Kidney glomerular epithelial cell (primary cell): ENCODE measurements around the gene PTGER3.
"Not testable (repeated sequence)": the region's sequence is repeated elsewhere in the genome, so short reads cannot be mapped to it uniquely, and the experiment has no call there.

Experiments used
- DNase-seq: peaks from one replicate; lab custom pipeline; 2025; lab: John Stamatoyannopoulos, UW

PTGER3 gene

DNA sequence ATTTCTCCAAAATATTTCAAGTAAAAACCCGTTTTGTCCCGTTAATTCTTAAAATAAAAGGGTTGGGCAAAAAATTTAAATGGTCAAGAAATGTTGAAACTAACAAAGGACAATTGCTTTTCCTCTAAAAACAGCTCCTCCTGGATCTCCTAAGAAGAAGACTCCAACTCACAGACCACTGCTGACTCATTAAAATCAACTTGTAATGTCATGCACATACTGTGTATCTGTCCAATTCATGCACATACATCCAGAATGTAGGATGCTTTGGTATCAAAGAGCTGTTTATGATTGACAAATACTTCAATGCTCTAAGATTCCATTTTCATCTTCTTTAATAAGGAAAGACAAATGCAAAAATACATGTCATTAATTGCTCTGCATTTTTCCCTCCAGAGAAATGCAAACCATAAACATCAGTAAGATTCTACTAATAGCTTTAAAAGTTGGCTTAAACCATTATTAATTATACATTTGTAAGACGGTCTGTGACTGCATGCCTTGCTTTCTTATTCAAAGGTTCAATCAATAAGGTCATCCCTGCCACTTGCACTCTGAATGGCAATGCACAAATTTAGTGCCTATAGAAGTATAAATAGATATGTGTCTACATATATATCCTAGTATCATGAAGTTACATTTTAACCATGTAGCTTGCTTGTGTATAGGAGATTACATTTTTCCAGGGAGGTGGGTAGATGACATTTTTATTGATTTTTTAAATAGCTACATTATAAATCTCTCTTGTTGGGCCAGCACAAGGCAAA lies 44.7 kb downstream of the PTGER3 start:
- DNase-seq, result no peak

GRCh38 chr1:71001624-71002023 lies 46.0 kb downstream of the PTGER3 start:
- DNase-seq, result no peak

- DNase-seq, result no peak
Measured at GRCh38 chr1:70997793-70998192, 49.8 kb downstream of the PTGER3 start.

- no peak for DNase-seq
Measured at GRCh38 chr1:70994753-70995268, 52.8 kb downstream of the PTGER3 start.

DNA sequence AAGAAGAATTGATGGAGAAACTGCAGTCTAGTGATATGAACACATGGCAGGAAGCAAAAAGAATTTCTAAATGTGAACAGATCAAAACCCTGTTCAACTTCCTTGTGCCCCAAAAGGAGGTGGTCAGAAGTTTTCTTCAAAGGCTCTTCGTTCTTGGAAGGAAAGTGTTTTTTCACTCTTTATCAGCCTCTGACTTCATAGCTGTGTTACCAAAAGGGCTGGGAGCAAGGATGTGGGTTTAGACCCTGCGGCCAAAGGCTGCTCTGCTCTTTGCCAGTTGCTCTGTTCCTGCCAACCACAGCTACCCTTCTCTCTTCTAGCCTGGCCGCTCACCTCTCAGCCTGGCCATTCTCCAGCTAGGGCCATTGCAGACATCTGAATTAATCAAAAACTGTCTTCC lies 53.8 kb downstream of the PTGER3 start:
- no peak for DNase-seq

- DNase-seq, result no peak
Measured at GRCh38 chr1:70992521-70992920, 55.1 kb downstream of the PTGER3 start.

DNA sequence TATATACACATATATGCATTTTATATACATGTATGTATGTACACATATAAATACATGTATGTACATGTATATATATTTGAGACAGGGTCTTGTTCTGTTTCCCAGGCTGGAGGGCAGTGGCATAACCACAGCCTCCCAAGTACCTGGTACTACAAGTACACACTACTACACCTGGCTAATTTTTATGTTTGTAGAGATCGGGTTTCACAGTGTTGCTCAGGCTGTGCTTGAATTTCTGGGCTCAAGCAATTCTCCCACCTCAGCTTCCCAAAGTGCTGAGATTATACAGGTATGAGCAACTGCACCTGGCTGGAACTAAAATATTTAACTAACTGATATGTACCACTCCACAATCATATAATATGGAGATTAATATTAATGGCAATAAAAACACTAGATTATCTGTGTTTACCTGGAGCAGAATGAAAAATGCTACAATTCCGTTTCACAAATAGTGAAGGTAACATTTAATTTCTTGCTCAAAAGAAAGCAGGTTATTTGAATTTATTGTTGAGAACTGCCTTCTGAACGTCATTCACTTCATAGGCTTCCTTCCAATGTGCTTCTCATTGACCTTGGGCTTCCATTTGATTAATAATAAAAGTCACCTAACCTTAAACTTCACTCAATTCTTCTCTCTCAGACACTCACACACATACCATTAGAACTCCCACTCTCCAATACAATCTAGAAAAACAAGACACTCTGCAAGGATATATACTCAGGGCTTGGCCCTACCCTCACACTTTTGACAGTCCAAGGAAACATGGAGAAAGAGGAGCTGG lies 57.0 kb downstream of the PTGER3 start:
- no peak for DNase-seq

DNA sequence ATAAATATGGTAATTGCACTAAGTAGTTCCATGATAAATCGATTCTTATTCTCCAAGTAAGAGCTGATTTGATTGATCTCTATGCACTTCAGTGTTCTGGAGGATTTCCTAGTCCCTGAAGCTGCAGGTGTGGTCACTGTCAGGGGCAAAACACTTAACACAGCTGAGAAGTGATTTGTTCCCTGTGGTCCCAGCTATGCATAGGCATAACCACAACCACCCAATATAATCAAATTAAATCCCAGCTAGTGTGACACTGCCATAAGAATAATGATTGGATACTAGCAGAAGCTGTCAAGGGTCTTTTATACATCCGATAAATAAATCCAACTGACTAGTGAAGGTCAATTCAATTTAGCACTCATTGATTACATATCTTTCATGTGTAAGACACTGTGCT lies 60.1 kb downstream of the PTGER3 start:
- DNase-seq, result no peak

- DNase-seq, result not testable (repeated sequence)
Measured at GRCh38 chr1:70985776-70986225, 61.8 kb downstream of the PTGER3 start.

DNA sequence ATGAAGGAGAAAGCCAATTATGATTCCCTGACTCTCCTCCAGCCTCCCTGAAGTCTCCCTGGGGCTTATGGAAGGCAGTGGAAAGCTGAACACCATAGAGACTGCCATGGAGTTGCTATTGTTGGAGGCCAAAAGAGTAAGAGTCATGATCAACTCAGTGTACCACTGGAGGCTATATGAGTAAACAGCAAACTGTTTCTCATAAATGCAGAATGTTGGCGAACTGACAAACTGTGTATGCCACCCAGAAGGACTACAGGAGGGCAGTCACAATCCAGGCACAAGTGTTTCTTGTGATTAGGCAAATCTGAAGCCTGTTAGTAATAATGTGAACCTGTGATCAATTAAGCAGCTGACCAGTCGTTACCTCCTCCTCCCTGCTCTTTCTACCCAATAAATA lies 62.3 kb downstream of the PTGER3 start:
- not testable (repeated sequence) for DNase-seq

DNA sequence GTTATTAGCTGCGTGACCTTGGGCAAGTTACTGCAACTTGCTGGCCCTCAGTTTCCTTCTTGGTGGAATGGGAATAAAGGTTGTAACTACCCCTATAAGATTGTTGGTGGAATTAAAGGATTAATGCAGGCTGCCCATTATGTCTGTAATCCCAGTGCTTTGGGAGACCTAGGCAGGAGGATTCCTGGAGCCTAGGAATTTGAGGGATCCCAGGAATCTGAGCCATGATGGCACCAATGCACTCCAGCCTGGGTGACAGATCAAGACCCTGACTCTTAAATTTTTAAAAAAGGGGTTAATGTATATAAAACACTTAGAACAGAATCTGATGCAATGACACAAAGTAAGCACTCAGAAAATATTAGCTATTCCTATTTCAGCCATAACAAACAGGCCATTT lies 67.3 kb downstream of the PTGER3 start:
- no peak for DNase-seq

GRCh38 chr1:70979881-70980280 lies 67.7 kb downstream of the PTGER3 start:
- no peak for DNase-seq

- no peak for DNase-seq
Measured at GRCh38 chr1:70979313-70979712, 68.3 kb downstream of the PTGER3 start.

GRCh38 chr1:70978623-70979022 lies 69.0 kb downstream of the PTGER3 start:
- no peak for DNase-seq

DNA sequence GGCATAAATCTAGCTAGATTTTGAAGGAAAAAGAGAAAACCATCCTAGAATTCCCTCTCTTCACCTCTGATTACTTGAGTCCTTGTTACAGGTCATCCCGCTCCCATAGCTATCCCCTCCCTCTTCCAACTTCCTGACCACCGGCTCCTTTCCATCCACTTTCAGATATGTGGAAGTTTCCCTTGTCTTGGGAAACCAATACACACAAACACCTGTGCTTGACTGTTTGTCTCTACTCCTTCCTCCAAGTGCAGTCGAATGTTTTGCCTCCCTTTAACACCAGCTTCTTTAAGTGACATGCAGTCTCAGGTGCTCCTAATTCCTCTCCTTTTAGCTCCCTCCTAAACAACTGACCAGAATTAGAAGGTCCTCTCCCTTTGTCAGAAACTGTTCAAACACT lies 70.0 kb downstream of the PTGER3 start:
- DNase-seq, result no peak

DNA sequence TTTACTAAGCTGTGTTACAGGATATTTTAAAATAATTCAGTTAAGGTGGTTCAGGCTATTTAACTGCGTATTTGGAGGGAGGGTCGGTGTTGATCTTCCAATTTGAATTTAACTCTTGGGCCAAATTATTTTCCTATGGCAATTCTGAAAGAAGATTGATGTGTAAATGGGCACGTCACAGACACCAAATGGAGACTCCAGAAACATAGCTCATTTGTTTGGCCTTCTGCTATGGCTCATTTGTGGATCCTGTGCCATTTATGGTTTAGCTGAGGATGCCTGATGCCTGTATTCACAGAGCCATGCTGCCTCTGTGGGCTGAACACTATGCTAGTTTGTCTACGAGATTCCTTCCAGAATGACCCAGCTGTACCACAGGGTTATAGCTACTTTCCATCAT lies 70.6 kb downstream of the PTGER3 start:
- DNase-seq, result no peak

DNA sequence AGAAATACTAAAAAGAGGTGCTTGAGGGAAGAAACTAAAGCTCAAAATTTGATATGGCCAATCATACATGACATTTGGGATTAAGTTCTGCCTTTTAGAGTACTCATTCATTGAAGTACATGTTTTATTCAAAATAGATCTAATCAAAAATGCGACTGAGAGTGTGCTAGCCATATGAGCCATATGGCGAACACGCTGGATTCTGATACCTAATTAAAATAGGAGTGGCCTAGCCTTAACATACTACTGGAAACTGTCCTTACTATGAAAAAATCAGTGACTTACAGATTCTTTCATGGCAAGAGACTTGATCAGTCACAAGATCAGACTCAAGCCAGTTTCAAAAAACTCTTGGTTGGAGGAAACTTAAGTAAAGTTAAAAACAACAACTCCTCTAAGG lies 73.9 kb downstream of the PTGER3 start:
- DNase-seq, result no peak

GRCh38 chr1:70970407-70970806 lies 77.2 kb downstream of the PTGER3 start:
- DNase-seq, result no peak

DNA sequence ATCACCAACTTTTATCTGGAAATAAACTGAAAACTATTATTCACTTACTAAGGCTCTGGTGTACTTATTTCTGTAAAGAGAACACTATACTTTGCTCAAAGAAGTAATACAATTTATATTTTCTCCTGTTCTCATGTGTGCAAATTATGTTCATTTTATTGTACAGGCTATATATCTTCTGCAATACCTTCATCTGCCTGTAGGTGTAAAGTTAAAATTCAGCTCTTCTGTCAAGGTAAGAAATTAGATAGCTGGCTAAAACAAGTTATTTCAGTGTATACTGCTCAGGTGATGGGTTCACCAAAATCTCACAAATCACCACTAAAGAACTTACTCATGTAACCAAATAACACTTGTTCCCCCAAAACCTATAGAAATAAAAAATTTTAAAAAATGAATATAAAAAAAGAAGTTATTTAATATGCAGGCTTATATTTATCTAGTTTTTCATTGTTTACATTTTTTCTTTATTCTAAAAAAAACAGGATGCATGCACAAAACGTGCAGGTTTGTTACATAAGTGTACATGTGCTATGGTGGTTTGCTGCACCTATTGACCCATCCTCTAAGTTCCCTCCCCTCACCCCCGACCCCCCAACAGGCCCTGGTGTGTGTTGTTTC lies 81.5 kb downstream of the PTGER3 start:
- DNase-seq, result no peak

- no peak for DNase-seq
Measured at GRCh38 chr1:70963374-70963773, 84.2 kb downstream of the PTGER3 start.

- DNase-seq, result no peak
Measured at GRCh38 chr1:70961374-70961975, 86.1 kb downstream of the PTGER3 start.

GRCh38 chr1:70948396-70949017 lies 99.1 kb downstream of the PTGER3 start:
- DNase-seq, result no peak
